ENCODE data around the gene MAP2K1.
"Not testable (repeated sequence)": the region's sequence is repeated elsewhere in the genome, so short reads cannot be mapped to it uniquely, and the experiment has no call there.

The MAP2K1 gene

GRCh38 chr15:66386204-66387123, at the start of gene MAP2K1:
MAP2K1 (plus strand) TSS chr15:66386912; CDS start chr15:66387348, 436 bp downstream.
- peak; percentile 98 for DNase-seq (ENCODE audit: low spot score)

GRCh38 chr15:66348530-66348929, 38.2 kb upstream of the MAP2K1 start:
- not testable (repeated sequence) for DNase-seq (ENCODE audit: low spot score)

- no peak for DNase-seq (ENCODE audit: low spot score)
Measured at GRCh38 chr15:66356077-66356358, 30.7 kb upstream of the MAP2K1 start.

- DNase-seq (ENCODE audit: low spot score): peak; percentile 97
Measured at GRCh38 chr15:66356359-66357236, 30.1 kb upstream of the MAP2K1 start, which contains the start of gene TIPIN. TIPIN (minus strand) TSS chr15:66356685; CDS start chr15:66352947, 3,738 bp downstream.

GRCh38 chr15:66359740-66360139, 27.0 kb upstream of the MAP2K1 start:
- no peak for DNase-seq (ENCODE audit: low spot score)

GRCh38 chr15:66361745-66362460, 24.8 kb upstream of the MAP2K1 start:
- not testable (repeated sequence) for DNase-seq (ENCODE audit: low spot score)

- DNase-seq (ENCODE audit: low spot score): no peak
Measured at GRCh38 chr15:66362776-66363175, 23.9 kb upstream of the MAP2K1 start.

GRCh38 chr15:66364944-66365528, 21.7 kb upstream of the MAP2K1 start:
- no peak for DNase-seq (ENCODE audit: low spot score)

- DNase-seq (ENCODE audit: low spot score): peak; percentile 23
Measured at GRCh38 chr15:66369773-66370651, 16.7 kb upstream of the MAP2K1 start.

GRCh38 chr15:66374179-66374578, 12.5 kb upstream of the MAP2K1 start:
- DNase-seq (ENCODE audit: low spot score): no peak

- no peak for DNase-seq (ENCODE audit: low spot score)
Measured at GRCh38 chr15:66378814-66379430, 7.8 kb upstream of the MAP2K1 start.

GRCh38 chr15:66381376-66381775, 5.3 kb upstream of the MAP2K1 start:
- not testable (repeated sequence) for DNase-seq (ENCODE audit: low spot score)

GRCh38 chr15:66387163-66388042, 691 bp downstream of the MAP2K1 start:
- DNase-seq (ENCODE audit: low spot score): peak; percentile 77

- DNase-seq (ENCODE audit: low spot score): no peak
Measured at GRCh38 chr15:66388043-66388363, 1.3 kb downstream of the MAP2K1 start.

GRCh38 chr15:66388576-66388975, 1.9 kb downstream of the MAP2K1 start:
- no peak for DNase-seq (ENCODE audit: low spot score)

GRCh38 chr15:66389098-66389858, 2.6 kb downstream of the MAP2K1 start:
- DNase-seq (ENCODE audit: low spot score): no peak

GRCh38 chr15:66389859-66390381, 3.2 kb downstream of the MAP2K1 start:
- no peak for DNase-seq (ENCODE audit: low spot score)

- DNase-seq (ENCODE audit: low spot score): no peak
Measured at GRCh38 chr15:66390678-66391077, 4.0 kb downstream of the MAP2K1 start.

All from AG08396 (cell line).